ENCODE results near the gene GPR137B. TPM values are rescaled to one million over a fixed set of nuclear protein-coding genes. Genes with fewer than 3 reads are reported as not detected.
"Not testable (repeated sequence)": the region's sequence is repeated elsewhere in the genome, so short reads cannot be mapped to it uniquely, and the experiment has no call there.

The GPR137B gene
- polyA plus RNA-seq, 5 donors: 6.5 to 17.5 (median 11.1) TPM

GRCh38 chr1:236159704-236160539, 17.6 kb downstream of the GPR137B start:
- no peak for DNase-seq

- no peak for DNase-seq
Observed at GRCh38 chr1:236160540-236161127, 18.3 kb downstream of the GPR137B start.

GRCh38 chr1:236161230-236161629, 18.9 kb downstream of the GPR137B start:
- no peak for DNase-seq

GRCh38 chr1:236161755-236162154, 19.4 kb downstream of the GPR137B start:
- not testable (repeated sequence) for DNase-seq

GRCh38 chr1:236163463-236164153, 21.3 kb downstream of the GPR137B start:
- no peak for DNase-seq

GRCh38 chr1:236164273-236164672, 21.9 kb downstream of the GPR137B start:
- DNase-seq: no peak

- DNase-seq: no peak
Observed at GRCh38 chr1:236165238-236165981, 23.1 kb downstream of the GPR137B start.

- DNase-seq: no peak
Observed at GRCh38 chr1:236166041-236166440, 23.7 kb downstream of the GPR137B start.

GRCh38 chr1:236167154-236167553, 24.8 kb downstream of the GPR137B start:
- DNase-seq: no peak

GRCh38 chr1:236167578-236167977, 25.2 kb downstream of the GPR137B start:
- DNase-seq: no peak

GRCh38 chr1:236168716-236169429, 26.5 kb downstream of the GPR137B start:
- no peak for DNase-seq

GRCh38 chr1:236172041-236172579, 29.8 kb downstream of the GPR137B start:
- no peak for DNase-seq

- no peak for DNase-seq
Observed at GRCh38 chr1:236173174-236173767, 30.9 kb downstream of the GPR137B start.

- DNase-seq: no peak
Observed at GRCh38 chr1:236175642-236176336, 33.5 kb downstream of the GPR137B start.

- peak; percentile 10 for DNase-seq
Observed at GRCh38 chr1:236176337-236177336, 34.3 kb downstream of the GPR137B start.

GRCh38 chr1:236179634-236180033, 37.3 kb downstream of the GPR137B start:
- DNase-seq: no peak

GRCh38 chr1:236181059-236181458, 38.7 kb downstream of the GPR137B start:
- DNase-seq: no peak

GRCh38 chr1:236185687-236186086, 43.3 kb downstream of the GPR137B start:
- no peak for DNase-seq

GRCh38 chr1:236186471-236186870, 44.1 kb downstream of the GPR137B start:
- DNase-seq: not testable (repeated sequence)

Measured in right lung (tissue), 5 donors.